NCI-H1417 (cell line): Measurements from ENCODE around the gene RNF150.
"Not testable (repeated sequence)": the region's sequence is repeated elsewhere in the genome, so short reads cannot be mapped to it uniquely, and the experiment has no call there.

ENCODE experiments used
- DNase-seq, 3 experiments: peaks; one replicate each; lab custom pipeline; 2025; lab: John Stamatoyannopoulos, UW

Gene RNF150

GRCh38 chr4:141133146-141133998 lies at the start of gene RNF150:
Gene RNF150 (minus strand): TSS chr4:141133469.
- DNase-seq: peak; percentile 81 to 96 (median 85)

- DNase-seq: no peak
Observed at GRCh38 chr4:141180991-141181761, 47.9 kb upstream of the RNF150 start.

- DNase-seq: no peak
Observed at GRCh38 chr4:141179474-141180373, 46.5 kb upstream of the RNF150 start.

GRCh38 chr4:141177171-141177570 lies 43.9 kb upstream of the RNF150 start:
- peak in 1 of 3 experiments; percentile 9 for DNase-seq

GRCh38 chr4:141174457-141174856 lies 41.2 kb upstream of the RNF150 start:
- DNase-seq: no peak

- no peak for DNase-seq
Observed at GRCh38 chr4:141170671-141171070, 37.4 kb upstream of the RNF150 start.

GRCh38 chr4:141169391-141169790 lies 36.1 kb upstream of the RNF150 start:
- DNase-seq: no peak

- DNase-seq: not testable (repeated sequence)
Observed at GRCh38 chr4:141165001-141165400, 31.7 kb upstream of the RNF150 start.

GRCh38 chr4:141159027-141159426 lies 25.8 kb upstream of the RNF150 start:
- no peak for DNase-seq

GRCh38 chr4:141158219-141158618 lies 24.9 kb upstream of the RNF150 start:
- DNase-seq: peak in 2 of 3 experiments; percentile 3 to 67

- DNase-seq: no peak
Observed at GRCh38 chr4:141155586-141155985, 22.3 kb upstream of the RNF150 start.

GRCh38 chr4:141154725-141155124 lies 21.5 kb upstream of the RNF150 start:
- DNase-seq: no peak

- DNase-seq: peak in 1 of 3 experiments; percentile 48
Observed at GRCh38 chr4:141153751-141154510, 20.7 kb upstream of the RNF150 start.

GRCh38 chr4:141144207-141144606 lies 10.9 kb upstream of the RNF150 start:
- DNase-seq: no peak

GRCh38 chr4:141142423-141142822 lies 9.2 kb upstream of the RNF150 start:
- DNase-seq: no peak

GRCh38 chr4:141140391-141141200 lies 7.3 kb upstream of the RNF150 start:
- DNase-seq: peak in 2 of 3 experiments; percentile 50 to 88

- DNase-seq: peak in 2 of 3 experiments; percentile 45 to 72
Observed at GRCh38 chr4:141133999-141134995, 1.0 kb upstream of the RNF150 start.

GRCh38 chr4:141132709-141133145 lies 542 bp downstream of the RNF150 start:
- peak; percentile 17 to 81 (median 78) for DNase-seq
